Keratinocyte (primary cell): ENCODE results near the gene DVL1. TPM values are rescaled to one million over a fixed set of nuclear protein-coding genes. Genes with fewer than 3 reads are reported as not detected.

ENCODE experiments used
- DNase-seq: peaks from one replicate; pipeline ENCODE4 v3.0.0-alpha.2; 2011; ENCODE audit warnings: low read depth, missing footprints, low spot score
- FAIRE-seq: peaks from 2 replicates; lab custom pipeline; 2011; peaks lifted over from hg19 to GRCh38; lab: Jason Lieb, UNC
- H2AFZ ChIP-seq: 2 replicates; pipeline ENCODE4 v1.6.0; 2012; ENCODE audit warnings: low read length, control low read depth, inconsistent platforms; ENCODE audit not compliant: control insufficient read depth
- H3K27ac ChIP-seq: 2 replicates; pipeline ENCODE4 v1.5.1; 2011; ENCODE audit warnings: low read length; ENCODE audit not compliant: control insufficient read depth, insufficient read depth
- H3K27me3 ChIP-seq: 3 replicates; pipeline ENCODE4 v1.6.0; 2011; ENCODE audit warnings: low read length; ENCODE audit not compliant: control insufficient read depth, insufficient read depth; ENCODE audit errors: extremely low read depth
- H3K36me3 ChIP-seq, 2 experiments: 2 replicates in 1 of 2; 3 replicates in 1 of 2; pipeline ENCODE4 v1.5.1; 2011; ENCODE audit warnings: low read length in 2 of 2, mild to moderate bottlenecking in 1 of 2; ENCODE audit not compliant: control insufficient read depth in 2 of 2, insufficient read depth in 2 of 2; ENCODE audit errors: extremely low read depth in 1 of 2
- H3K4me1 ChIP-seq: 3 replicates; pipeline ENCODE4 v1.5.1; 2011; ENCODE audit warnings: low read length; ENCODE audit not compliant: control insufficient read depth, insufficient read depth; ENCODE audit errors: extremely low read depth
- H3K4me2 ChIP-seq: 3 replicates; pipeline ENCODE4 v1.6.0; 2011; ENCODE audit warnings: low read depth, low read length; ENCODE audit not compliant: control insufficient read depth, insufficient read depth; ENCODE audit errors: extremely low read depth
- H3K4me3 ChIP-seq, 3 experiments: fragments of 200-600 bp in 1 of 3; sonication (generic) in 1 of 3; 2 replicates in 2 of 3; 3 replicates in 1 of 3; pipeline ENCODE4 v1.5.1; 2011 to 2016; ENCODE audit warnings: low read length in 3 of 3, mild to moderate bottlenecking in 3 of 3, control low read depth in 2 of 3, inconsistent platforms in 1 of 3, low read depth in 1 of 3, mixed read lengths in 1 of 3, mixed run types in 1 of 3, moderate library complexity in 1 of 3; ENCODE audit not compliant: control insufficient read depth in 2 of 3, insufficient read depth in 2 of 3; ENCODE audit errors: extremely low read depth in 1 of 3
- H3K79me2 ChIP-seq: 2 replicates; pipeline ENCODE4 v1.6.0; 2012; ENCODE audit warnings: low read length; ENCODE audit not compliant: control insufficient read depth, insufficient read depth
- H3K9ac ChIP-seq: 3 replicates; pipeline ENCODE4 v1.6.0; 2011; ENCODE audit warnings: low read length; ENCODE audit not compliant: control insufficient read depth, insufficient read depth; ENCODE audit errors: extremely low read depth
- H3K9me1 ChIP-seq: 3 replicates; pipeline ENCODE4 v1.6.0; 2011; ENCODE audit warnings: low read length; ENCODE audit not compliant: control insufficient read depth, insufficient read depth; ENCODE audit errors: extremely low read depth
- H3K9me3 ChIP-seq: 2 replicates; pipeline ENCODE4 v1.5.1; 2012; ENCODE audit warnings: low read depth, low read length; ENCODE audit not compliant: control insufficient read depth
- H4K20me1 ChIP-seq: 3 replicates; pipeline ENCODE4 v1.6.0; 2011; ENCODE audit warnings: low read length; ENCODE audit not compliant: control insufficient read depth, insufficient read depth; ENCODE audit errors: extremely low read depth
- EZH2 ChIP-seq: IDR thresholded peaks from one replicate; pipeline ENCODE4 v1.6.1; 2012; ENCODE audit warnings: inconsistent platforms, mild to moderate bottlenecking, low read length, moderate library complexity
- dilution Hi-C: fragments of 300-500 bp; cut with MboI; formaldehyde crosslinking; loops from one replicate; pipeline ENCODE4 v1.7.0; 2020; ENCODE audit warnings: low sequenced_read_pairs; ENCODE audit not compliant: extremely low pct_ligation_motif_present
- polyA plus RNA-seq, 5 experiments: library from polyadenylated mRNA; depleted of rRNA in 3 of 5; stranded (reverse) in 3 of 5; stranded (forward) in 1 of 5; unstranded in 1 of 5; fragments of >200 nt; gene quantifications; 1 replicate in 1 of 5; 2 replicates in 3 of 5; 3 replicates in 1 of 5; pipeline versions ENCODE4 v1.2.1 to v1.2.3, GENCODE V29; 2011 to 2012; ENCODE audit warnings: missing spikeins in 2 of 5, low read depth in 1 of 5, low replicate concordance in 1 of 5
- TF ChIP-seq, protein P1 (sequence below), 3 experiments: IDR thresholded peaks in 1 of 3; conservative IDR thresholded peaks in 1 of 3; optimal IDR thresholded peaks in 1 of 3; 2 replicates in 2 of 3; 3 replicates in 1 of 3; pipeline versions ENCODE3 to v1.5.1; 2011; ENCODE audit warnings: low read length in 3 of 3, mild to moderate bottlenecking in 3 of 3, moderate library complexity in 2 of 3, control low read depth in 1 of 3, inconsistent platforms in 1 of 3; ENCODE audit not compliant: insufficient read depth in 2 of 3; ENCODE audit errors: extremely low read depth in 1 of 3

Gene DVL1
- polyA plus RNA-seq, 1 donor (not counting 4 experiments of a cell fraction or from before 2014, with no cell fraction given): 31.6 TPM

DNA sequence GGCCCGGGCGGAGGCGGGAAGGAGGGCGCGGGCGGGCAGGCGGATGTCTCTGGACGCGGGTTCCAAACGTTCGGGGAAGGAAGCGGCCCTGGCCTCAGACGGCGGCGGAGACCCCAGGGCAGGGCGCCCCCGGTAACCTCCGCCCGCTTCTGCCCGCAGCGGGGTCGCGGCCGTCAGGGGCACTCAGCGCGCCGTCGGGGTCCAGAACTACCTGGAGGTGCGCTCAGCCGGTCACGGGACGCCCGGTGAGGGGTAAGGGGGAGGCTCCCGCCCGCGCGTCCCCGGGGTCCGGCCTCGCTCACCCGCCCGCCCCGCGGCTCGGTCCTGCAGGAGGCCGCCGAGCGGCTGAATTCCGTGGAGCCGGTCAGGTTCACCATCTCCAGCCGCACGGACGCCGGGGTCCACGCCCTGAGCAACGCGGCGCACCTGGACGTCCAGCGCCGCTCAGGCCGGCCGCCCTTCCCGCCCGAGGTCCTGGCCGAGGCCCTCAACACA, 40.4 kb downstream of the DVL1 start:
- Histone ChIP-seq H2AFZ (no peak overlapping the region), H3K27ac (peak overlapping the region; percentile 63), H4K20me1 (peaks cover 8% of the 10 kb centered on the region), H3K79me2 (peaks cover 34% of the 10 kb centered on the region), H3K9ac (peak overlapping the region; percentile 77), H3K4me3 (peak overlapping the region; percentile 70 to 85 (median 82)), H3K9me3 (no peaks in the 10 kb centered on the region), H3K4me1 (peaks cover 49% of the 10 kb centered on the region), H3K9me1 (no peaks in the 10 kb centered on the region), H3K36me3 (peaks cover 19 to 27% of the 10 kb centered on the region in 2 experiments), H3K4me2 (peak overlapping the region; percentile 83), H3K27me3 (no peaks in the 10 kb centered on the region)
- TF ChIP-seq, protein P1, sequence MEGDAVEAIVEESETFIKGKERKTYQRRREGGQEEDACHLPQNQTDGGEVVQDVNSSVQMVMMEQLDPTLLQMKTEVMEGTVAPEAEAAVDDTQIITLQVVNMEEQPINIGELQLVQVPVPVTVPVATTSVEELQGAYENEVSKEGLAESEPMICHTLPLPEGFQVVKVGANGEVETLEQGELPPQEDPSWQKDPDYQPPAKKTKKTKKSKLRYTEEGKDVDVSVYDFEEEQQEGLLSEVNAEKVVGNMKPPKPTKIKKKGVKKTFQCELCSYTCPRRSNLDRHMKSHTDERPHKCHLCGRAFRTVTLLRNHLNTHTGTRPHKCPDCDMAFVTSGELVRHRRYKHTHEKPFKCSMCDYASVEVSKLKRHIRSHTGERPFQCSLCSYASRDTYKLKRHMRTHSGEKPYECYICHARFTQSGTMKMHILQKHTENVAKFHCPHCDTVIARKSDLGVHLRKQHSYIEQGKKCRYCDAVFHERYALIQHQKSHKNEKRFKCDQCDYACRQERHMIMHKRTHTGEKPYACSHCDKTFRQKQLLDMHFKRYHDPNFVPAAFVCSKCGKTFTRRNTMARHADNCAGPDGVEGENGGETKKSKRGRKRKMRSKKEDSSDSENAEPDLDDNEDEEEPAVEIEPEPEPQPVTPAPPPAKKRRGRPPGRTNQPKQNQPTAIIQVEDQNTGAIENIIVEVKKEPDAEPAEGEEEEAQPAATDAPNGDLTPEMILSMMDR (optimal IDR thresholded peaks at IDR 0.05 in 1 of 3, IDR thresholded peaks at IDR 0.05 in 1 of 3, conservative IDR thresholded peaks at IDR 0.05 in 1 of 3; ENCODE audit: extremely low read depth in 1 of 3, insufficient read depth in 2 of 3, low read length in 3 of 3): no peak
- no peak for TF ChIP-seq EZH2
- dilution Hi-C loops: no loop called here
- FAIRE-seq (no peak), DNase-seq (no peak)

DNA sequence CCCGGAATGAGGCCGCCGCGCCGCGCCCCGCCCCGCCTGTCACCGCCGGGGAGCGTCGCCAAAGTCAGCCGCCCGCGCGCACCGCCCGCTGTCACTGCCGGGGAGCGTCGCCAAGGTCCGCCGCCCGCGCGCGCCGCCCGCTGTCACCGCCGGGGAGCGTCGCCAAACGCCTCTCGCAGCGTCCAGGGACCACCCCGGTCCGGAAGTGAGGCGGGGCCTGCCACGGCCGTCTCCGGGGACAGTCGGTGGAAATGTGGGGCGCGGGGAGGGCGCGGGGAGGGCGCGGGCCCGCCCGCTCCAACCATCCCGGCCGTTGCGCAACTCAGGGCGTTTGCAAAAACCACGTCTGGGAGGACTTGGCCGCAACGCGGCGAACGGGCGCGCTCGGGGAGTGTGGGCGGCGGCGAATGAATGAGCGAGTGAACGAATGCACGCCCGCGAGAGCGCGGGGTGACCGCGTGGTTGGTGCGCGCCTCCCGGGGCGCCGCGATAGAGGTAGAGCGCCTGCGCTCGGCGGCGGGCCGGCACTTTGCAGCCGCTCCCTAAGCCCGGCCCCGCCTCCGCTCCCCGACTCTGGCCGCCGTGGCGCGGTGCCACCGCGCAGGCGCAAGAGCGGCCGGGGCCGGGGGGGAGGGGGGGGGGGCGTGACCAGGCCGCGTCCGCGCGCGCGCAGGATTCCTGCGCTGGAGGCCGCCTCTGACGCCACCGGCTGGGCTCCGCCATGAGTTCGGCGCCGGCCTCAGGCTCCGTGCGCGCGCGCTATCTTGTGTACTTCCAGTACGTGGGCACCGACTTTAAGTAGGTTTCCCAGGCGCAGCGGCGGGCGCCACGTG, 41.1 kb downstream of the DVL1 start, which contains the start of the genes ACAP3 and PUSL1:
TSS of gene ACAP3 (minus strand) at position 8 of the 833 bp plus-strand sequence. CDS start 115 bp downstream, outside the sequence.
TSS of gene PUSL1 (plus strand) at position 675 of the 833 bp plus-strand sequence. CDS start at position 722, 47 bp downstream.
- Histone ChIP-seq H3K4me3 (peak within 1 kb of the TSS; percentile 78 to 87 (median 82)), H3K4me2 (peak within 1 kb of the TSS; percentile 83), H2AFZ (peak within 1 kb of the TSS; percentile 60), H3K9ac (peak within 1 kb of the TSS; percentile 77), H3K9me1 (no peaks in the 10 kb centered on the region), H3K36me3 (peaks cover 14 to 21% of the 10 kb centered on the region in 2 experiments), H4K20me1 (peaks cover 8% of the 10 kb centered on the region), H3K79me2 (peaks cover 29% of the 10 kb centered on the region), H3K27ac (peak within 1 kb of the TSS; percentile 91), H3K27me3 (no peaks in the 10 kb centered on the region), H3K4me1 (peaks cover 55% of the 10 kb centered on the region), H3K9me3 (no peaks in the 10 kb centered on the region)
- dilution Hi-C loops: no loop called here
- no peak for TF ChIP-seq EZH2
- TF ChIP-seq, protein P1 (optimal IDR thresholded peaks at IDR 0.05 in 1 of 3, IDR thresholded peaks at IDR 0.05 in 1 of 3, conservative IDR thresholded peaks at IDR 0.05 in 1 of 3; ENCODE audit: extremely low read depth in 1 of 3, insufficient read depth in 2 of 3, low read length in 3 of 3): no peak
- no peak for DNase-seq
- FAIRE-seq: no peak
